Fibroblast of villous mesenchyme (primary cell): ENCODE measurements around the gene DDX42. TPM values are rescaled to one million over a fixed set of nuclear protein-coding genes. Genes with fewer than 3 reads are reported as not detected.

ENCODE experiments used
- DNase-seq: peaks from one replicate; pipeline ENCODE4 v3.0.0-alpha.2; 2010; ENCODE audit warnings: low read depth
- H3K4me3 ChIP-seq: 2 replicates; pipeline ENCODE4 v1.5.1; 2011; ENCODE audit warnings: low read depth, mild to moderate bottlenecking, low read length
- CTCF ChIP-seq: IDR thresholded peaks from 2 replicates; pipeline ENCODE4 v1.5.1; 2012; ENCODE audit warnings: low read depth, mild to moderate bottlenecking, low read length; ENCODE audit not compliant: insufficient read depth
- total RNA-seq: library from RNA; depleted of rRNA; stranded (reverse); fragments of >200 nt; gene quantifications from 2 replicates; pipeline ENCODE4 v1.2.3, GENCODE V29; 2012

Gene DDX42
- total RNA-seq, 1 donor: 85.9 TPM

- TF ChIP-seq CTCF: no peak
- peak overlapping the region; percentile 92 for H3K4me3 ChIP-seq
- DNase-seq: no peak
Observed at GRCh38 chr17:63842173-63842539, 68.2 kb downstream of the DDX42 start.

GRCh38 chr17:63842540-63843386 lies 68.8 kb downstream of the DDX42 start, which contains the start of gene SMARCD2:
TSS of gene SMARCD2 (minus strand) at chr17:63842685. CDS start at chr17:63842674, 11 bp downstream.
- DNase-seq: peak; percentile 100
- no peak for TF ChIP-seq CTCF
- H3K4me3 ChIP-seq: peak within 1 kb of the TSS; percentile 92

GRCh38 chr17:63843387-63843888 lies 69.5 kb downstream of the DDX42 start:
- DNase-seq: peak; percentile 86

GRCh38 chr17:63843910-63844677 lies 70.1 kb downstream of the DDX42 start:
- no peak for TF ChIP-seq CTCF
- peak overlapping the region; percentile 92 for H3K4me3 ChIP-seq
- no peak for DNase-seq

More at GRCh38 chr17:63843387-63843888, 69.5 kb downstream of the DDX42 start:
- H3K4me3 ChIP-seq: peak overlapping the region; percentile 92

- DNase-seq: no peak
- TF ChIP-seq CTCF: no peak
- no peak overlapping the region for H3K4me3 ChIP-seq
Observed at GRCh38 chr17:63845509-63845908, 71.5 kb downstream of the DDX42 start.

- no peak for TF ChIP-seq CTCF
- H3K4me3 ChIP-seq: no peak overlapping the region
- no peak for DNase-seq
Observed at GRCh38 chr17:63847525-63848249, 73.7 kb downstream of the DDX42 start.
